Ovary (tissue), 3 donors: Measurements from ENCODE around the gene NCEH1.

Experiments
- EP300 ChIP-seq: sonication (generic); formaldehyde crosslinking; IDR thresholded peaks from one replicate; pipeline ENCODE4 v1.6.1; 2017; ENCODE audit warnings: antibody characterized with exemption
- POLR2A ChIP-seq: fragments of 450-650 bp; IDR thresholded peaks from one replicate; pipeline ENCODE4 v1.6.1; 2017; ENCODE audit warnings: antibody characterized with exemption, mild to moderate bottlenecking, moderate library complexity
- TF ChIP-seq, protein P1 (sequence below), 3 donors: fragments of 450-650 bp in 2 of 3; fragments of 200-600 bp in 1 of 3; IDR thresholded peaks; one replicate each; pipeline versions ENCODE4 v1.5.1 to v1.8.0; 2016 to 2022; ENCODE audit warnings: antibody characterized with exemption in 3 of 3, mild to moderate bottlenecking in 1 of 3
- donor health status: DM: no; HTN: no; CAD: no.

DNA sequence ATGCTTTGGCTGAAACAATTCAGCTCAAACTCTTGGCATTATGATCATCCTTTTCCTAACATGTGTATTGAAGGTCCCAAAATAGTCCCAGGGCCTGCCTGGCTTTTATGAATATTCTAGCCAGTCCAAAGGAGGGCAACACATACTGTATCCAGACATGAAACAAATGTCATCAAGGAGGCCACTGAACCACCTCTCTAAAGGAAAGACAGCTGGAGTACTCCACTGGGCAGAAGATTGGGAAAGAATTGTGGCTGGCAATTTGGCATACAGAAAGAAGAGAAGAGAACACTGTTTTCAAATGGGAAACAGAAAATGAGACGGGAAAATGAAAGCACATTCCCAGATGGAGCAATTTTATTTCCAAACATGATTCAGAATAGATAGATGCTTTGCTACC, 80.6 kb downstream of the NCEH1 start:
- TF ChIP-seq, protein P1, sequence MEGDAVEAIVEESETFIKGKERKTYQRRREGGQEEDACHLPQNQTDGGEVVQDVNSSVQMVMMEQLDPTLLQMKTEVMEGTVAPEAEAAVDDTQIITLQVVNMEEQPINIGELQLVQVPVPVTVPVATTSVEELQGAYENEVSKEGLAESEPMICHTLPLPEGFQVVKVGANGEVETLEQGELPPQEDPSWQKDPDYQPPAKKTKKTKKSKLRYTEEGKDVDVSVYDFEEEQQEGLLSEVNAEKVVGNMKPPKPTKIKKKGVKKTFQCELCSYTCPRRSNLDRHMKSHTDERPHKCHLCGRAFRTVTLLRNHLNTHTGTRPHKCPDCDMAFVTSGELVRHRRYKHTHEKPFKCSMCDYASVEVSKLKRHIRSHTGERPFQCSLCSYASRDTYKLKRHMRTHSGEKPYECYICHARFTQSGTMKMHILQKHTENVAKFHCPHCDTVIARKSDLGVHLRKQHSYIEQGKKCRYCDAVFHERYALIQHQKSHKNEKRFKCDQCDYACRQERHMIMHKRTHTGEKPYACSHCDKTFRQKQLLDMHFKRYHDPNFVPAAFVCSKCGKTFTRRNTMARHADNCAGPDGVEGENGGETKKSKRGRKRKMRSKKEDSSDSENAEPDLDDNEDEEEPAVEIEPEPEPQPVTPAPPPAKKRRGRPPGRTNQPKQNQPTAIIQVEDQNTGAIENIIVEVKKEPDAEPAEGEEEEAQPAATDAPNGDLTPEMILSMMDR (IDR thresholded peaks at IDR 0.05) = no peak
- no peak for TF ChIP-seq POLR2A
- no peak for TF ChIP-seq EP300
